K562 (cell line): Measurements from ENCODE around the gene PPP1R17. TPM values are rescaled to one million over a fixed set of nuclear protein-coding genes. Genes with fewer than 3 reads are reported as not detected.

Experiments used
- ATAC-seq: fragments of 200-7000 bp; cut with Tn5 transposase; 3 replicates; pipeline ENCODE4 v1.9.1; 2020; ENCODE audit warnings: moderate library complexity
- BruUV-seq: library from RNA; stranded (reverse); fragments of 400-500 nt; replicated peaks from 2 replicates; lab custom pipeline; 2021; lab: Mats Ljungman, UMichigan
- CTCF ChIA-PET: fragments of 300-600 bp; formaldehyde crosslinking; extraction: SDS; loops from one replicate; lab custom pipeline; 2021; ENCODE audit warnings: low intra/inter-chr PET ratio; lab: Yijun Ruan, JAX
- POLR2A ChIA-PET: fragments of 300-600, 350-650 bp; sonication (Branson Sonifier 250); formaldehyde crosslinking; extraction: SDS; loops from one replicate; lab custom pipeline; 2021; ENCODE audit warnings: antibody characterized with exemption, inconsistent platforms; lab: Yijun Ruan, JAX
- DNase-seq, 4 experiments: peaks; one replicate each; pipeline versions ENCODE4 v3.0.0 to v3.0.0-alpha.2; 2011 to 2018; ENCODE audit warnings: low spot score in 3 of 4, mixed read lengths in 3 of 4; ENCODE audit errors: extremely low read depth in 1 of 4
- FAIRE-seq: peaks from 2 replicates; lab custom pipeline; 2011; peaks lifted over from hg19 to GRCh38; lab: Jason Lieb, UNC
- H2AFZ ChIP-seq: 2 replicates; pipeline ENCODE4 v1.6.0; 2011; ENCODE audit warnings: low read depth, low read length, control low read depth, inconsistent platforms
- H3K27ac ChIP-seq: fragments of 200-600 bp; 3 replicates; pipeline ENCODE4 v1.8.0; 2011; ENCODE audit warnings: low read depth, mild to moderate bottlenecking, control low read depth, inconsistent platforms, low read length, moderate library complexity, mixed read lengths; ENCODE audit errors: extremely low read depth
- H3K27me3 ChIP-seq, 2 experiments: fragments of 300-600 bp in 1 of 2; 2 replicates in 1 of 2; 3 replicates in 1 of 2; pipeline versions ENCODE4 v1.6.0 to v1.8.0; 2011; ENCODE audit warnings: inconsistent platforms in 2 of 2, low read length in 2 of 2, mild to moderate bottlenecking in 1 of 2, mixed read lengths in 1 of 2, moderate library complexity in 1 of 2; ENCODE audit not compliant: control insufficient read depth in 2 of 2, insufficient read depth in 2 of 2
- H3K36me3 ChIP-seq: fragments of 300-600 bp; 3 replicates; pipeline ENCODE4 v1.8.0; 2011; ENCODE audit warnings: mild to moderate bottlenecking, low read length, inconsistent platforms; ENCODE audit not compliant: control insufficient read depth, insufficient read depth
- H3K4me1 ChIP-seq, 2 experiments: fragments of 200-600 bp in 1 of 2; replicated peaks in 1 of 2; 2 replicates in 1 of 2; 3 replicates in 1 of 2; pipeline versions ENCODE4 v1.5.1 to v1.8.0; 2011; ENCODE audit warnings: inconsistent platforms in 2 of 2, low read length in 2 of 2, mild to moderate bottlenecking in 1 of 2, mixed read lengths in 1 of 2, moderate library complexity in 1 of 2; ENCODE audit not compliant: control insufficient read depth in 2 of 2, insufficient read depth in 2 of 2
- H3K4me2 ChIP-seq: 2 replicates; pipeline ENCODE4 v1.6.1; 2011; ENCODE audit warnings: low read length, control low read depth, inconsistent platforms, mixed read lengths; ENCODE audit not compliant: insufficient read depth
- H3K4me3 ChIP-seq: fragments of 200-600 bp; sonication (generic), shearing (Covaris generic); 2 replicates; pipeline ENCODE4 v1.5.1; 2016; ENCODE audit warnings: control low read depth, inconsistent platforms
- H3K79me2 ChIP-seq: fragments of 200-600 bp; 3 replicates; pipeline ENCODE4 v1.8.0; 2011; ENCODE audit warnings: low read length, inconsistent platforms; ENCODE audit not compliant: control insufficient read depth, insufficient read depth
- H3K9ac ChIP-seq, 2 experiments: 2 replicates each; pipeline versions ENCODE4 v1.6.0 to v1.6.1; 2011; ENCODE audit warnings: low read depth in 2 of 2, low read length in 2 of 2, control low read depth in 1 of 2, inconsistent platforms in 1 of 2, mild to moderate bottlenecking in 1 of 2, mixed read lengths in 1 of 2; ENCODE audit not compliant: insufficient read depth in 1 of 2
- H3K9me1 ChIP-seq: one replicate; pipeline ENCODE4 v1.6.0; 2011; ENCODE audit warnings: inconsistent platforms, mild to moderate bottlenecking, low read length, moderate library complexity; ENCODE audit not compliant: control insufficient read depth, insufficient read depth
- H3K9me3 ChIP-seq: replicated peaks from 2 replicates; pipeline ENCODE4 v1.5.1; 2011; ENCODE audit warnings: low read depth, low read length, inconsistent platforms; ENCODE audit not compliant: control insufficient read depth, insufficient read depth
- H4K20me1 ChIP-seq: replicated peaks from 2 replicates; pipeline ENCODE4 v1.6.1; 2011; ENCODE audit warnings: low read length, inconsistent platforms, mixed read lengths; ENCODE audit not compliant: control insufficient read depth, insufficient read depth
- ARNT ChIP-seq, 2 experiments: fragments of 450-650 bp; IDR thresholded peaks; 2 replicates each; pipeline ENCODE4 v1.6.1; 2016; ENCODE audit warnings: mild to moderate bottlenecking in 1 of 2
- C11orf30 ChIP-seq: fragments of 450-650 bp; IDR thresholded peaks from 2 replicates; pipeline ENCODE4 v1.6.1; 2016; ENCODE audit warnings: low read depth, mild to moderate bottlenecking
- CHD4 ChIP-seq: fragments of 200-600 bp; sonication (generic); IDR thresholded peaks from 3 replicates; pipeline ENCODE4 v1.6.1; 2012; ENCODE audit warnings: low read depth, mild to moderate bottlenecking, mixed read lengths, low read length, inconsistent platforms; ENCODE audit not compliant: insufficient read depth, insufficient replicate concordance, poor library complexity, severe bottlenecking
- FOXA3 ChIP-seq, 2 experiments: fragments of 450-650 bp in 1 of 2; sonication (generic) in 1 of 2; formaldehyde crosslinking; IDR thresholded peaks in 1 of 2; conservative IDR thresholded peaks in 1 of 2; 2 replicates each; pipeline versions ENCODE4 v1.4.0 to v1.8.0; 2020 to 2022; ENCODE audit warnings: mild to moderate bottlenecking in 2 of 2, missing genetic modification reagents in 1 of 2
- HCFC1 ChIP-seq: IDR thresholded peaks from 2 replicates; pipeline ENCODE4 v1.6.1; 2012; ENCODE audit warnings: low read depth, low read length, improper control_type of control experiment
- JUN ChIP-seq, 2 experiments: sonication (generic) in 1 of 2; formaldehyde crosslinking in 1 of 2; IDR thresholded peaks; 2 replicates each; pipeline versions ENCODE4 v1.6.1 to v1.8.0; 2012 to 2022; ENCODE audit warnings: borderline replicate concordance in 2 of 2, mild to moderate bottlenecking in 2 of 2, improper control_type of control experiment in 1 of 2, low read depth in 1 of 2, low read length in 1 of 2, missing genetic modification reagents in 1 of 2
- NR2C1 ChIP-seq, 2 experiments: fragments of 450-650 bp; IDR thresholded peaks; 2 replicates each; pipeline ENCODE4 v1.6.1; 2017; ENCODE audit warnings: mild to moderate bottlenecking in 2 of 2, antibody characterized with exemption in 1 of 2, inconsistent platforms in 1 of 2, missing compliant biosample characterization in 1 of 2, missing genetic modification characterization in 1 of 2
- PRMT5 ChIP-seq: sonication (generic); formaldehyde crosslinking; IDR thresholded peaks from 2 replicates; pipeline ENCODE4 v1.5.0; 2020; ENCODE audit warnings: missing genetic modification reagents
- SIRT6 ChIP-seq: IDR thresholded peaks from one replicate; pipeline ENCODE4 v1.6.1; 2012; ENCODE audit warnings: low read depth, mild to moderate bottlenecking, control low read depth, inconsistent platforms, low read length, moderate library complexity
- TBP ChIP-seq: optimal IDR thresholded peaks from 2 replicates; pipeline ENCODE3; 2011; ENCODE audit warnings: low read depth, low read length, improper control_type of control experiment
- TCF7 ChIP-seq: sonication (generic); IDR thresholded peaks from 2 replicates; pipeline ENCODE4 v1.6.1; 2016; ENCODE audit warnings: antibody characterized with exemption, borderline replicate concordance
- WGBS: fragments of 100-300 bp; shearing (Covaris generic); methylation state at CpG from one replicate; pipeline ENCODE4 v1.1.6; 2016; ENCODE audit warnings: low coverage, mixed read lengths; ENCODE audit not compliant: insufficient coverage; ENCODE audit errors: missing lambda C conversion rate; 5-methylcytosine and 5-hydroxymethylcytosine counted together
- in situ Hi-C: fragments of 300-500 bp; cut with MboI; formaldehyde crosslinking; loops from 4 replicates; pipeline ENCODE4 v1.15.0; 2018; ENCODE audit warnings: inconsistent platforms, mixed read lengths
- intact Hi-C: fragments of 100-400 bp; cut with micrococcal nuclease; formaldehyde crosslinking; loops from 2 replicates; pipeline ENCODE4 v1.14.2; 2022
- polyA plus RNA-seq, 8 experiments: library from polyadenylated mRNA; depleted of rRNA in 4 of 8; stranded (reverse) in 5 of 8; unstranded in 3 of 8; fragments of >200 nt; fragmentation: Nextera tagmentation in 2 of 8; fragmentation: Illumina TruSeq in 1 of 8; extraction: Ambion mirVana in 2 of 8; extraction: Trizol in 1 of 8; gene quantifications; 2 replicates each; pipeline versions ENCODE4 v1.2.1 to v1.2.3, GENCODE V29; 2011 to 2014; ENCODE audit warnings: inconsistent platforms in 1 of 8, missing spikeins in 1 of 8
- total RNA-seq, 7 experiments: library from RNA; depleted of rRNA in 6 of 7; stranded (reverse); fragments of >200 nt in 6 of 7; fragmentation: Illumina TruSeq in 2 of 7; extraction: Trizol in 2 of 7; gene quantifications; 2 replicates each; pipeline versions ENCODE4 v1.2.1 to v1.2.3, GENCODE V29; 2011 to 2021; ENCODE audit warnings: low replicate concordance in 1 of 7
- TF ChIP-seq, protein P1 (sequence below): IDR thresholded peaks from 3 replicates; pipeline ENCODE4 v1.6.1; 2011; ENCODE audit warnings: borderline replicate concordance, mild to moderate bottlenecking; ENCODE audit not compliant: insufficient read length, insufficient read depth
- TF ChIP-seq, protein P2 (sequence below), 2 experiments: fragments of 450-650 bp; IDR thresholded peaks; 2 replicates each; pipeline ENCODE4 v1.6.1; 2016

PPP1R17 gene
- total and polyA plus RNA-seq, 9 of the 15 experiments (the other 6 are each of a cell fraction or from before 2014, with no cell fraction given): not detected

DNA sequence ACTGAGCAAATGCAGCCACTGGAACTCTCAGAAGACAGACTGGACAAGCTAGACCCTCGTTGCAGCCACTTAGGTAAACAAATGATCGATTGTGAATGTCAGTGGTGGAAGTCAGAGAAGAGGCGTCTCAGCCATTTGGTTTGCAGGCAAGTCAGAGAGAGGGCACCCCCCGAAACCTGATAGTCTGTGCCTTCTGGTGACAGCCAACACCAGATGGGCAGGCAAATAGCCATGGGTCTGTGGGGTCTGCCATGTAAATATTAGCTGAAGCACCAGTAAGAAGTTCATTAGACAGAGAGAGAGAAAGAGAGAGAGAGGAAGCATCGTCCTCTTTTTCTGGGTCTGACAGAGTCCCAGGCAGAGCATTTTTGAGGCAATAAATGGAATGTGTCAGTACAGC, 5.4 kb downstream of the PPP1R17 start:
- FAIRE-seq (no peak), ATAC-seq (no peak), DNase-seq (no peak)
- POLR2A ChIA-PET: interaction anchor here (0.5 kb wide), 1 partner anchor 58 kb away, joined by 5 read pairs; no protein-coding TSS in a partner anchor
- Histone ChIP-seq H3K4me3 (no peak overlapping the region), H3K79me2 (no peaks in the 10 kb centered on the region), H3K9me1 (no peaks in the 10 kb centered on the region), H3K4me1 (no peaks in the 10 kb centered on the region), H2AFZ (no peak overlapping the region), H4K20me1 (no peaks in the 10 kb centered on the region), H3K27me3 (no peaks in the 10 kb centered on the region), H3K36me3 (no peaks in the 10 kb centered on the region), H3K4me2 (no peak overlapping the region), H3K9ac (no peak overlapping the region), H3K27ac (no peak overlapping the region), H3K9me3 (no peaks in the 10 kb centered on the region)
- 0% methylated on average over 5 of the region's 5 CpGs for WGBS
- intact Hi-C loops (no loop called here), in situ Hi-C loops (no loop called here)
- CTCF ChIA-PET: no interaction called here
- BruUV-seq: no TSS peak
- no peak for TF ChIP-seq CHD4

DNA sequence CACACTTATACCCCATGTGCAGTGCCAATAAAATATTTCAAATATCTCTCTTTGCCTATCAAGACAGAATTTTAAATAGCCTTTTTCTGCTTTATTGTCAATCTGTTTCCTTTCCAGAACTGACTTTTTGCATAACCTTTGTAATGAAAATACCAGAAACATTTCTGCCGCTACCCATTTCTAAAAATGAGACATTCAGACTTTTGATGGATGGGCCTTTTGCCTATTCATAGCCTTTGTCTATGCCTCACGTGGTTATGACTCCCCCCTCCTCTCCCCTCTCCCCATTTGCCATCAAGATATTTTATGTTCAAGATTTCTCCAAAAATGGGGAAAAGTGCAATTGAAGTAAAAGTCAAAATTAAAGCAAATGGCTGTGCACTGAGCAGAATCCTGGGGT, 5.9 kb downstream of the PPP1R17 start:
- in situ Hi-C loops (no loop called here), intact Hi-C loops (no loop called here)
- H3K79me2 ChIP-seq: no peaks in the 10 kb centered on the region
- no TSS peak for BruUV-seq
- no peaks in the 10 kb centered on the region for H3K36me3 ChIP-seq
- H4K20me1 ChIP-seq: no peaks in the 10 kb centered on the region
- ATAC-seq (no peak), DNase-seq (no peak), FAIRE-seq (no peak)
- H3K27ac ChIP-seq: no peak overlapping the region
- no peak overlapping the region for H3K4me3 ChIP-seq
- 0% methylated on average over 2 of the region's 2 CpGs for WGBS
- H3K4me2 ChIP-seq: no peak overlapping the region
- no peaks in the 10 kb centered on the region for H3K9me1 ChIP-seq
- no peak overlapping the region for H2AFZ ChIP-seq
- ChIA-PET CTCF (no interaction called here), POLR2A (no interaction called here)
- H3K9me3 ChIP-seq: no peaks in the 10 kb centered on the region
- no peaks in the 10 kb centered on the region for H3K27me3 ChIP-seq
- no peak overlapping the region for H3K9ac ChIP-seq
- H3K4me1 ChIP-seq: no peaks in the 10 kb centered on the region
- TF ChIP-seq NR2C1 (IDR thresholded peaks at IDR 0.05) (no peak), NR2C1 (tag; IDR thresholded peaks at IDR 0.05) (no peak), JUN (IDR thresholded peaks at IDR 0.05; ENCODE audit: borderline replicate concordance, low read depth, low read length) (no peak), JUN (CRISPR knock-in tag; IDR thresholded peaks at IDR 0.05; ENCODE audit: borderline replicate concordance) (no peak), TBP (no peak), ARNT (IDR thresholded peaks at IDR 0.05) (no peak), C11orf30 (no peak), PRMT5 (CRISPR knock-in tag) (no peak), FOXA3 (CRISPR knock-in tag; conservative IDR thresholded peaks at IDR 0.05 in 1 of 2, IDR thresholded peaks at IDR 0.05 in 1 of 2) (no peak), SIRT6 (no peak), TCF7 (no peak), HCFC1 (no peak)
- TF ChIP-seq, protein P1, sequence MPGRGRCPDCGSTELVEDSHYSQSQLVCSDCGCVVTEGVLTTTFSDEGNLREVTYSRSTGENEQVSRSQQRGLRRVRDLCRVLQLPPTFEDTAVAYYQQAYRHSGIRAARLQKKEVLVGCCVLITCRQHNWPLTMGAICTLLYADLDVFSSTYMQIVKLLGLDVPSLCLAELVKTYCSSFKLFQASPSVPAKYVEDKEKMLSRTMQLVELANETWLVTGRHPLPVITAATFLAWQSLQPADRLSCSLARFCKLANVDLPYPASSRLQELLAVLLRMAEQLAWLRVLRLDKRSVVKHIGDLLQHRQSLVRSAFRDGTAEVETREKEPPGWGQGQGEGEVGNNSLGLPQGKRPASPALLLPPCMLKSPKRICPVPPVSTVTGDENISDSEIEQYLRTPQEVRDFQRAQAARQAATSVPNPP: no peak
- TF ChIP-seq, protein P2, sequence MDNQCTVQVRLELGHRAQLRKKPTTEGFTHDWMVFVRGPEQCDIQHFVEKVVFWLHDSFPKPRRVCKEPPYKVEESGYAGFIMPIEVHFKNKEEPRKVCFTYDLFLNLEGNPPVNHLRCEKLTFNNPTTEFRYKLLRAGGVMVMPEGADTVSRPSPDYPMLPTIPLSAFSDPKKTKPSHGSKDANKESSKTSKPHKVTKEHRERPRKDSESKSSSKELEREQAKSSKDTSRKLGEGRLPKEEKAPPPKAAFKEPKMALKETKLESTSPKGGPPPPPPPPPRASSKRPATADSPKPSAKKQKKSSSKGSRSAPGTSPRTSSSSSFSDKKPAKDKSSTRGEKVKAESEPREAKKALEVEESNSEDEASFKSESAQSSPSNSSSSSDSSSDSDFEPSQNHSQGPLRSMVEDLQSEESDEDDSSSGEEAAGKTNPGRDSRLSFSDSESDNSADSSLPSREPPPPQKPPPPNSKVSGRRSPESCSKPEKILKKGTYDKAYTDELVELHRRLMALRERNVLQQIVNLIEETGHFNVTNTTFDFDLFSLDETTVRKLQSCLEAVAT (IDR thresholded peaks at IDR 0.05): no peak
